HG02610 (cell line): ENCODE results near the gene CTDSP1.

ENCODE experiments used
- ATAC-seq: cut with Tn5 transposase; IDR thresholded peaks from one replicate; pipeline ENCODE4 v1.9.1; 2021; ENCODE audit warnings: mild to moderate bottlenecking, moderate library complexity; ENCODE audit not compliant: unreplicated experiment

CTDSP1 gene

GRCh38 chr2:218398437-218399390, 954 bp upstream of the CTDSP1 start:
- peak; percentile 2 for ATAC-seq

- ATAC-seq: no peak
These were observed 680 bp downstream of the CTDSP1 start for GRCh38 chr2:218400167-218400929.

- no peak for ATAC-seq
These were observed 1.5 kb downstream of the CTDSP1 start for GRCh38 chr2:218400930-218401881.

GRCh38 chr2:218401890-218402289, 2.2 kb downstream of the CTDSP1 start:
- ATAC-seq: no peak

- no peak for ATAC-seq
These were observed 2.8 kb downstream of the CTDSP1 start for GRCh38 chr2:218402491-218402901.

- no peak for ATAC-seq
These were observed 3.3 kb downstream of the CTDSP1 start for GRCh38 chr2:218402911-218403411.

GRCh38 chr2:218403810-218404209, 4.1 kb downstream of the CTDSP1 start:
- ATAC-seq: no peak

- ATAC-seq: no peak
These were observed 4.8 kb downstream of the CTDSP1 start for GRCh38 chr2:218404351-218405085.

GRCh38 chr2:218405086-218405745, 5.5 kb downstream of the CTDSP1 start:
- ATAC-seq: no peak

GRCh38 chr2:218405746-218406208, 6.1 kb downstream of the CTDSP1 start:
- peak; percentile 19 for ATAC-seq

GRCh38 chr2:218406209-218406948, 6.7 kb downstream of the CTDSP1 start:
- ATAC-seq: peak; percentile 87

GRCh38 chr2:218406949-218407618, 7.4 kb downstream of the CTDSP1 start:
- no peak for ATAC-seq

GRCh38 chr2:218407717-218408116, 8.0 kb downstream of the CTDSP1 start:
- no peak for ATAC-seq

GRCh38 chr2:218418321-218418716, 18.7 kb downstream of the CTDSP1 start:
- ATAC-seq: no peak

GRCh38 chr2:218418717-218419458, 19.2 kb downstream of the CTDSP1 start, which contains the start of gene VIL1:
TSS of gene VIL1 (plus strand) at chr2:218419123. CDS start at chr2:218423779, 4,656 bp downstream.
- no peak for ATAC-seq

GRCh38 chr2:218419630-218420216, 20.1 kb downstream of the CTDSP1 start:
- no peak for ATAC-seq

GRCh38 chr2:218421027-218421426, 21.4 kb downstream of the CTDSP1 start:
- no peak for ATAC-seq
